ENCODE results near the gene ARAP1.

The ARAP1 gene

GRCh38 chr11:72679869-72680268, 72.3 kb downstream of the ARAP1 start:
- no peak for DNase-seq

GRCh38 chr11:72678524-72678923, 73.7 kb downstream of the ARAP1 start:
- DNase-seq: no peak

DNA sequence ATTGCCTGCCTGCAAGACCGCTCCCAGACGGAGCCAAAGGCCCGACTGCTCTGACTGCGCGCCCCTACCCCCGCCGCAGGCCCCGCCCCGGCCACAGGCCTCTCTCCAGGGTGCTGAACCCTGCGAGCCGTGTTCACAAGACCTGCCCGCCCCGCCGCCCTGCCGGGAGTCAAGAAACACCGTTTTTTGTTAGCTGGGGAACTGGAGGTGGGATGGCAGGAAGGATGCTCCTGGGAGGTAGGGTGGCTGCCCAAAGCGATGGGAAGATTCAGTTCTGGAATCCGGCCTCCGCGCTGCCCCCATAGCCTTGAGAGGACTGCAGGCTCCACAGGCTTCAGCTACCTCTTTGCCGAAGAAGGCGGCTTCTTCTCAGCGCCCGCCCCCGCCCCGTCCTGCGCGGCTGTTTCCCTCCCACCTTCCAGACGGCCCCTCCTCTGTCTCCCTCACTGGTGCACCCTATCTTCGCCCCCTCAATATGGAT, 75.3 kb downstream of the ARAP1 start:
- no peak for DNase-seq

GRCh38 chr11:72675221-72675620, 77.0 kb downstream of the ARAP1 start:
- no peak for DNase-seq

GRCh38 chr11:72673943-72674828, 78.0 kb downstream of the ARAP1 start, which contains the start of gene PDE2A:
Gene PDE2A (minus strand): TSS chr11:72674422. CDS start chr11:72674207, 215 bp downstream.
- DNase-seq: no peak

DNA sequence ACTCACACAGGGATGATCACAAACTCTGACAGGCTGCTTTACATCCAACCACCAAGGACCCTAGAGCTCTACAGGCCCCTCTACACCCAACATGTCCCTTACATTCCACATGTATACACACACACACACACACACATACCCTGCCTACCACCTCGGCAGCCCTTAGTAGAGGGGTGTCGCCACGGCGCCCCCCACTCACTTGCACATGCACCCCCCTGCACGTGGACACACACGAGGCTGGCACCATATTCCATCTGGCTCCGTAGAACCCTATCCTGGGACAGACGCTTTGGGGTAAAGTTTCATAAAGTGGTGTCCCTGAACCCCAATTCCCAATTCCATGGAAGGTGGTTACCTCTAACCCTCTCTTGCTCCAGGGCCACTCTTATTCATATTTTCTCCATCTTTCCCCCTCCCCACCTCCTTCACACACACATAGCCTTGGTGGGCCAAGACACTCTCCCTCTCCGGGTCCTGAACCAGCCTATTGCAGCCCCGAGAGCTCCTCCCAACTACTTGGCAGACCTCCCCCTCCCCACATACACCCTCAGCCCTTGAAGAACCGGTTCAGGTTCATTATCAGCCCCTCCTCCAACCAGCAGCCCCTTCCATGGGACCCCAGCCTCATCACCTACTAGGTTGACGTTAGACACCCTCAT, 78.8 kb downstream of the ARAP1 start:
- no peak for DNase-seq

DNA sequence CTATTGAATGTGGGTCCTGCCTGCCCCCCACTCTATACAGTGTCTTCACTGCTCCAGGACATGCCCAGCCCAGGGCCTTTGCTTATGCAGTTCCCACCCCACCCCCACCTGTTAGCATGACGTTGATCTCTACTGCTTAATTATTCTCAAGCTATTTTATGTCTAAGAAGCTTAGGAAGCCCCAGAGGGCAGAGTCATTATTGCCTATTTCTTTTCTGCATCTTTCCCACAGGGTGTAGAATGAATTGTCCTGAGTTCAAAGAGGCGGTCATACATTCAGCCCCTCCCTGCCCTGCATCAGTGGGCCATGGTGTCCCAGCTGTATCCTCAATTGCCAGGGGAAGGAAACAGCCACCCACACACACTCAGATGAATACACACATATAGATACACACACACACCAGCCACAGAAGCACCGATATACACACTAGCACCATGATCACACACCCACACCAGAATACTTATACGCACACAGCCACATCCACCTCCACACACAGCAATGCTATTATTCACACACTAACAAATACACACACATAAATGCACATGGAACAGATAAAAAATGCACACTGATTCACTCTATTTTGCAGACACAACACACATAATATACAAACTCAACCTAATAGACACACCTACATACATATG, 79.5 kb downstream of the ARAP1 start:
- no peak for DNase-seq

DNA sequence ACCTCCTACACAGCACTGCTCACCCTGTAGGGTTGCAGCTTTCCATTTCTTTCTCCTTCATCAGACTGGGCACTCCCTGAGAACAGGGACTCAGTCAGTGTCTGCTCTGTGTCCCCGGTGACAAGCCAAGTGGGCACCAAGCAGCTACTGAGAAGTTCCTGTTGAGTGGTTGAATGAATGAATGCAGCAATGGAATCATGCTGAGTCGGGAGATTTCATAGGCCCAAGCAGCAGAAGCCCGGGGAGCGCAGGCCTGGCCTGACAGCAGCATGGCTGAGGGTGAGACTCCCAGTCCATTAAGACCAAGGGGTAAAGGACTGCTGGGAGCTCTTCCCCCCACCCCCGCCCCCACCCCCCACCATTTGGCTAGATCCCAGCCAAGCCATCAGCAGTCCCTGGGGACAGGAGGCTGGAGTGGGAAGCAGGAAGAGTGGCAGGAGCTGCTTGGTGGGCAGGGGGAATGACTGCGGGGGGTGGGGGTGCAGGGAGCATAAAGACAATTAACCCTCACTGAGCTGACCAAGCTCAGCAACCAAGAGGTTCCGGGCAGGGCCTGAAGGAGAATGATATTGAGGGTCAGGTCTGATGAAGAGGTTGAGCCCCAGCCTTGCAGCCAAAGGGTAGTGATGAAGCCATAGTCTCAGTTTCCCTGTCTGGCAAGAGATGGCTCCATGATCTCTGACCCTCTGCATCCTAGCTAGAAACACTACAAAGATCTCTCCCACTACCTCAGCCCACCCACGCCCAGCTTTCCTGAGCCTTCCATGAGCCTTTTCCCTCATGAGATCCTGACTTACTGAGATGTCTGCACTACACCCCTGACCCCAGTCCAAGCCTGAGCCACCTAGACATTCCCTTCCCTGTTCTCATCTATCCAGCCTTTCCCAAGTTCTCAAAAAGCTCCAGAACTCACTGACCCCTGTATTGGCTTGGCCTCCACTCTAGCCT, 80.8 kb downstream of the ARAP1 start:
- DNase-seq: no peak

DNA sequence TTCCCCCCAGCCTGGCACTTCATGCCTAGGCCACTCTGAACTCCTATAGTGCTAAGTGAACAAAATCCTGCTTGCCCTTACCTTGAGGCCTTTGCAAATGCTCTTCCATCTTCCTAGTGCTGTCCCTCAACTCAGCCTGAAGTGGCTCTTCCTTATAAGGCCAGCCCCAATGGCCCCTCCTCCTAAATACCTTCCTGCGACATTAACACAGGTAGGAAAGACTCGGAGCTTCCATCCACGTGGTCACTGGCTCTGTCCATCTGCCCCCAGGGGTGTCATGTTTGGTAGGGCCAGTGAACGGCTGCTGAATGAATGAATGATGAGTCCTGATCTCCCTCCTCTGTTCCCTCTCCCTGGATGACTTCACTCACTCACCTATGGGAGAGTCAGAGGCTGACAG, 82.2 kb downstream of the ARAP1 start:
- no peak for DNase-seq

DNA sequence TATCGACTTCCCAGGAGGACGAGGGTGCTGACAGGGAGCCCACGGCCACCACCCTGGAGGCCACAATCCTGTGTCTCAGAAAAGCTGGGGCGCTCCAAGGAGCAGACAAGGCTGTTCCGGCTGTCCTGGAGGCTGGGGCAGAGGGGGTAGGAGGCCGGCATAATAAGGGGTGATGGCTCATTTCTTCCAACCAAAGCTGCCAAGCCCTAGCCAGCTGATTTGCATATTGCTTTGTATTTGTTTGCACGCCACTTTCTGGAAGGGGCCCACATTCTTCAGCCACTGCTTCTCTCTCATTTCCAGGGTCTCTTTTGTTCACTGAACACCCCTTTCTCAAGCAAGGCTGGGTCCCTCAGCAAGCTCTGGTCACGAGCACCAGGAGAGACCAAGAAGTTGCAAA, 82.7 kb downstream of the ARAP1 start:
- DNase-seq: no peak

DNA sequence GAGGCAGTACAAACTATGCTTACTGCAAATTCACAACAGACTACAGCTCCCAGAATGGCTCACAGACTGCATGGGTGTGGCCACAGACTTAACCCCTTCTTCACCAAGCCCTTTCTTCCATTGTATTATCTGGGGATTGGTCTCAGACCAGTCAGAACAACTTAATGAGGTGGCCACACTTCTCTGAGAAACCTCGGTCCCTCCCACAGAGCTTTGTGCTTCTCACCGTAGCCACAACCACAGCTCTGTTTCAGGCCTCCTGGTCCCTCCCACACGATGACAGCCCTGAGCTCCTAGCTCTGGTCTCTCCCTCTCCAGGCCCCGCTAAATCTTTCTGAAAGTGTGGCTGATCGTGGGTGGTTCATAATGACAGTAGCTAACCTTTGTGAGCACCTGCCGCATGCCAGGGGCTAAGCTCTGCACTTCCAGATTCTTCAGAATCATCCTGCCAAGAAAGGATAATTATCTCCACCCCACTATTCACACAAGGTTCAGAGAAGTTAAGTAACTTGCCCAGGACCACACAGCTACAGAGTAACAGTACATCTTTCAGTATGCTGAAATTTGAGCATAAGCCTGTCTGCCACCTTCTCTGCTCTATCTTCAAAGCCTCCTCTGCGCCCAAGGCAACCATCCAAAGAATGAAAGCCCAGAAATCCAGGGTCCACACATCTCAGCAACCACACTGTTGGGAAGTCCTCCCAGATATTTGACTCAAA, 83.4 kb downstream of the ARAP1 start:
- DNase-seq: no peak

GRCh38 chr11:72665911-72666472, 86.2 kb downstream of the ARAP1 start:
- no peak for DNase-seq

- no peak for DNase-seq
Observed at GRCh38 chr11:72662036-72662435, 90.2 kb downstream of the ARAP1 start.

DNA sequence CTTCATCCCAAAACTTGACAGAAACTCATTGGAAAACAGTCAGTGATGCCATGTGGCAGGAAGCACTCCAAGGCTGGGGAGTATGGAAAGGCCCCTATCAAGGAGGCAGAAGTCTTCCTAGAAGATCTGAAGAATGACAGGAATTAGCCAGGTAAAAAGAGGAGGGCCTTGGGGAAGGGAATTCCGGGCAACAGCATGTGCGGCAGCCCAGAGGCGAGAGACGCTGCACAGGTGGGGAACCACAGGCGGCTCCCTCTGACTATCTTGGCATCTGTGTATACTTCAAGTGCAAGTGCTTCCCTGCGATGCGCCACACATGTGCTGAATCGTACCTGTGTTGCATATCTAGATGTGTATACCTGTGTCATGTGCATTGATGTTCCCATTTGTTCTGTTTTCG, 90.7 kb downstream of the ARAP1 start:
- DNase-seq: no peak

GRCh38 chr11:72658989-72659640, 93.1 kb downstream of the ARAP1 start:
- no peak for DNase-seq

- DNase-seq: no peak
Observed at GRCh38 chr11:72657411-72658100, 94.7 kb downstream of the ARAP1 start.

GRCh38 chr11:72655896-72656464, 96.2 kb downstream of the ARAP1 start:
- no peak for DNase-seq

DNA sequence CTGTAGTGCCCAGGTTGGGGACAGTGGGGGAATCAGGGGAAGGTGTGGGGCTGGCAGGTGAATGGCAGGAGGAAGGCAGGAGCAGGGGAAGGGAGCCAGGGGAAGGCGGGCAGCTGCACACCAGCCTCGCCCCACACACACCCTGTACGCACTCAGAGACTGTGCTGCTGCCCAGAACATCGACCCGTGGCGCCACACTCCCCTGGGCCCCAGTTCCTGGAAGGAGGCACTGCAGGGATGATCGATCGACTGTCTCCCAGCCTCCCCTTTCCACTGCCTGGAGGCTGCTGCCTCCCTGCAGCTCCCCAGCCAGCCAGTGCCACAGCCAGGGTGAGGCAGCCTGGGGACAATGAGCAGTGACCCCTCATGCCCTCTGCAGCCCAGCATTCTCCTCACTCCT, 97.2 kb downstream of the ARAP1 start:
- DNase-seq: no peak

DNA sequence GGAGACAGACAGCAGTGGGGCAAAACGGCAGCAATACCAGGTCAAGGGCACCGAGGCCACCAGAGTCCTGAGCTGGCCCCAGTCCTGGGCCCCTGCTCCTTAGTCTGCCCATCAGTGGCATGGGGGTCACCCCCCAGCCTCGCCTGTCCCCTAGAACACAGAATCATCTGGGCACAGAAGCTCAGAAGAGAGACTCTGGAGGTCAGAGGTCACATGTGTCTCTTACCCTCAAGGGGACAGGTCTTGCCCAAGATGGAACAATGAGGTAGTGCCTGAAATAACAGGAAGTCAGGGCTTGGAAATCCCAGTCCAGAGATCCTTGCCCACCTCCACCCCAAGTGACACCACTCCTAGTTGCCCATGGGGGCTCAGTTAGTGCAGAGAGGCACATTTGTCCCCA, 98.6 kb downstream of the ARAP1 start:
- no peak for DNase-seq

Measured in amniotic stem cell (primary cell).